MM.1S (cell line): ENCODE results near the gene EXOC3L4.

Experiments
- CTCF ChIP-seq: fragments of 300-600 bp; sonication (generic); IDR thresholded peaks from 2 replicates; pipeline ENCODE4 v1.5.1; 2016; ENCODE audit warnings: antibody characterized with exemption, low read length, mixed read lengths
- EZH2 ChIP-seq: fragments of 300-600 bp; sonication (generic); optimal IDR thresholded peaks from 2 replicates; pipeline ENCODE3; 2017; ENCODE audit warnings: low read depth, mild to moderate bottlenecking, antibody characterized with exemption, low read length, mixed read lengths

GRCh38 chr14:103099081-103099732 lies 4.7 kb downstream of the EXOC3L4 start:
- TF ChIP-seq CTCF (no peak), EZH2 (no peak)
